Suprapubic skin (tissue), 4 donors: ENCODE data around the gene CDH15. TPM values are rescaled to one million over a fixed set of nuclear protein-coding genes. Genes with fewer than 3 reads are reported as not detected.

Source experiments
- DNase-seq, 2 donors: peaks; one replicate each; pipeline ENCODE4 v3.0.0-alpha.2; 2019; ENCODE audit warnings: low spot score in 2 of 2
- H3K27ac ChIP-seq: fragments of 200-600 bp; sonication (generic); one replicate; pipeline ENCODE4 v1.5.1; 2019
- H3K27me3 ChIP-seq: fragments of 200-600 bp; sonication (generic); one replicate; pipeline ENCODE4 v1.5.1; 2019
- H3K36me3 ChIP-seq: fragments of 200-600 bp; sonication (generic); one replicate; pipeline ENCODE4 v1.5.1; 2019
- H3K4me1 ChIP-seq: fragments of 200-600 bp; sonication (generic); one replicate; pipeline ENCODE4 v1.5.1; 2019
- H3K4me3 ChIP-seq: fragments of 200-600 bp; sonication (generic); one replicate; pipeline ENCODE4 v1.5.1; 2019; ENCODE audit warnings: mild to moderate bottlenecking
- H3K9me3 ChIP-seq: fragments of 200-600 bp; sonication (generic); one replicate; pipeline ENCODE4 v1.5.1; 2019
- EP300 ChIP-seq: sonication (generic); formaldehyde crosslinking; IDR thresholded peaks from one replicate; pipeline ENCODE4 v1.6.1; 2017; ENCODE audit warnings: antibody characterized with exemption
- POLR2A ChIP-seq, 2 donors: fragments of 450-650 bp; IDR thresholded peaks; one replicate each; pipeline ENCODE4 v1.6.1; 2017; ENCODE audit warnings: antibody characterized with exemption in 2 of 2, mild to moderate bottlenecking in 2 of 2, moderate library complexity in 2 of 2
- POLR2AphosphoS5 ChIP-seq, 3 donors: sonication (generic); formaldehyde crosslinking; IDR thresholded peaks; one replicate each; pipeline ENCODE4 v1.6.1; 2017; ENCODE audit warnings: antibody characterized with exemption in 3 of 3
- WGBS: methylation state at CpG from one replicate; pipeline ENCODE4 v1.1.5; 2018; 5-methylcytosine and 5-hydroxymethylcytosine counted together
- total RNA-seq, 4 donors: library from RNA; depleted of rRNA; stranded (reverse); fragments of >200 nt; gene quantifications; one replicate each; pipeline ENCODE4 v1.1.0, GENCODE V29; 2016
- TF ChIP-seq, protein P1 (sequence below), 2 donors: fragments of 200-600 bp in 1 of 2; fragments of 450-650 bp in 1 of 2; sonication (generic) in 1 of 2; IDR thresholded peaks; one replicate each; pipeline ENCODE4 v1.5.1; 2016 to 2019; ENCODE audit warnings: antibody characterized with exemption in 2 of 2, mild to moderate bottlenecking in 1 of 2, moderate library complexity in 1 of 2

The CDH15 gene
- total RNA-seq, 4 donors from 2014 or later = 0.16 to 0.48 TPM; not detected in 2

DNA sequence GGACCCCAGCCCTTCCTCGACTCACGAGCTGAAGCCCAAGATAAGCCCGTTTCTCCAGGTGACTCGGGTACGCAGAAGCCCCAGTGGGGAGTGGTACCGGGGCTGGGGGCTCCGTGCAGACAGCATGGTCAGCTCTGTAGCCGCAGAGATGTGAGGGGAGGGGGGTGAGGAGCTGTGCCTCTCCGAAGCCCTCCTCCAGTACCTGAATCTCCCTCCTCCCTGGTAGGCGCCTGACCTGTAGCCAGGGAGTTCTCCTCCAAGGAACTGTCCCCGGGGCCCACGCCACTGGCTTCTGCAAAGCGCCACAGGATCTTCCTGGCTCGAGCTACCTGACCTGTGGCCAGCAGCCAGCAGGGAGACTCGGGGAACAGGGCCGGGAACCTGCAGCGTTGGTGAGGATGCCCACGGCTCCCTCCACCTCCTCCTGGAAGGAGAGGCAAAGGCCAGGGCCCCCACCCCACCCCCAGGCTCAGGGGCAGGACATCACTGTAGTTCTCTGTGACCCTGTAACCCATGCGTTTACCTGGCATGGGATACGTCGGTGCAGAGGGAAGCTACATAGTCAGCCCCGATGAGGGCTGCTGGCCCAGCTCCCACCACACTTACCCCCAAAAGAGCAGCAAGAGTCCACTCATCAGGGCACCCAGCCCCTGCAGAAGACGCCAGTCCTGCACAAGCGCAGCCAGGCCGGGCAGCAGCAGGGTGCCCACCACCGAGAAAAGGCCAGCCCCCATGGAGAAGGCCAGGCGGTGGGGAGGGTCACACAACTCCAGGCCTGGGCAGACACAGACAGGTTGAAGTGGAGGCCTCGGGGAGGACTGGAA lies 27.1 kb downstream of the CDH15 start:
- Histone ChIP-seq H3K27ac (no peak overlapping the region), H3K36me3 (no peaks in the 10 kb centered on the region), H3K27me3 (peaks cover 56% of the 10 kb centered on the region), H3K9me3 (no peaks in the 10 kb centered on the region), H3K4me1 (peaks cover 26% of the 10 kb centered on the region), H3K4me3 (no peak overlapping the region)
- WGBS = 75% methylated on average over 16 of the region's 28 CpGs
- DNase-seq = peak in 1 of 2 donors; percentile 62
- no peak for TF ChIP-seq EP300
- TF ChIP-seq, protein P1, sequence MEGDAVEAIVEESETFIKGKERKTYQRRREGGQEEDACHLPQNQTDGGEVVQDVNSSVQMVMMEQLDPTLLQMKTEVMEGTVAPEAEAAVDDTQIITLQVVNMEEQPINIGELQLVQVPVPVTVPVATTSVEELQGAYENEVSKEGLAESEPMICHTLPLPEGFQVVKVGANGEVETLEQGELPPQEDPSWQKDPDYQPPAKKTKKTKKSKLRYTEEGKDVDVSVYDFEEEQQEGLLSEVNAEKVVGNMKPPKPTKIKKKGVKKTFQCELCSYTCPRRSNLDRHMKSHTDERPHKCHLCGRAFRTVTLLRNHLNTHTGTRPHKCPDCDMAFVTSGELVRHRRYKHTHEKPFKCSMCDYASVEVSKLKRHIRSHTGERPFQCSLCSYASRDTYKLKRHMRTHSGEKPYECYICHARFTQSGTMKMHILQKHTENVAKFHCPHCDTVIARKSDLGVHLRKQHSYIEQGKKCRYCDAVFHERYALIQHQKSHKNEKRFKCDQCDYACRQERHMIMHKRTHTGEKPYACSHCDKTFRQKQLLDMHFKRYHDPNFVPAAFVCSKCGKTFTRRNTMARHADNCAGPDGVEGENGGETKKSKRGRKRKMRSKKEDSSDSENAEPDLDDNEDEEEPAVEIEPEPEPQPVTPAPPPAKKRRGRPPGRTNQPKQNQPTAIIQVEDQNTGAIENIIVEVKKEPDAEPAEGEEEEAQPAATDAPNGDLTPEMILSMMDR (IDR thresholded peaks at IDR 0.05) = no peak
- no peak for TF ChIP-seq POLR2AphosphoS5 (IDR thresholded peaks at IDR 0.05)
- no peak for TF ChIP-seq POLR2A (IDR thresholded peaks at IDR 0.05)

- H3K4me1 ChIP-seq = peaks cover 24% of the 10 kb centered on the region
- TF ChIP-seq EP300 (no peak), POLR2AphosphoS5 (IDR thresholded peaks at IDR 0.05) (no peak), POLR2A (IDR thresholded peaks at IDR 0.05) (no peak)
- TF ChIP-seq, protein P1 (IDR thresholded peaks at IDR 0.05) = no peak
- H3K36me3 ChIP-seq = no peaks in the 10 kb centered on the region
- no peak overlapping the region for H3K4me3 ChIP-seq
- H3K27me3 ChIP-seq = peaks cover 57% of the 10 kb centered on the region
- peak in 1 of 2 donors; percentile 76 for DNase-seq
- WGBS = 71% methylated on average over 4 of the region's 22 CpGs
- H3K9me3 ChIP-seq = no peaks in the 10 kb centered on the region
- H3K27ac ChIP-seq = no peak overlapping the region
These were observed 27.9 kb downstream of the CDH15 start for GRCh38 chr16:89199241-89200123.

DNA sequence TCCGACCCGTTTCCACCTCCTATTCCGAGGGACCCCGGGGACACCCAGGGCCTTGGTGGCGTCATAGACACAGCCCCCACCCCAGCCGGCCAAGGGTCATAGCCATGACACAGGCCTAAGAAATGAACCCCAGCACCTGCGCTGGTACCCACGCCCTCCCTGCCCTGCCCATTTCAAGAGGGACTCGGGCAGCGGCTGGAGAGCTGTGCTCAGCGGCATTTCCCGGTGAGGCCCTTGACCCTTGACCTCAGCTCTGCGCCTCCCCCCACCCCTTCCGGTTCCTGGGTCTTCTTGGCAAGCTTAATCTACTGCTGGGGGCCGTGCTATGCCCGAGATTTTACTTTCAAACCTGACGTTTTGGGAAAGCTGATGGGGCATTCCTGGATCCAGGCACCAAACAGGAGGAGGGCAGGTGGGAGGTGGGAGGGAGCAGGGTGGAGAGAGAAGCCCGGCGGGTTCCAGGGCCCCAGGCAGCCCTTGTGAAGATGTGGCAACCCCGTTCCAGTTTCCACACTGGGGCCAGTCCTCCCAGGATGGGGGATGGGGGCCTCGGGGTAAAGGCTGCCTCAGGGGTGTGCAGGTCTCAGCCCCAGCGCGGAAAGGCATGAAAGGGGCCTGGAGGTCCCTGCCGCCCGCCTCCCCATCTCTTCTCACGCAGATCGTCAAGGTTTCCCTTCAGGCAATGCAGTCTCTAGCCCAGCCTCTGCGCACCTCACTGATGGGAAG lies 28.7 kb downstream of the CDH15 start, which contains the start of gene SLC22A31:
Gene SLC22A31, minus strand, starts transcription at position 414 of the 726 bp plus-strand sequence. Its CDS starts 36 bp downstream, at position 378.
- Histone ChIP-seq H3K27ac (no peak within 1 kb of the TSS), H3K36me3 (no peaks in the 10 kb centered on the region), H3K4me3 (peak within 1 kb of the TSS; percentile 47), H3K27me3 (peaks cover 63% of the 10 kb centered on the region), H3K9me3 (no peaks in the 10 kb centered on the region), H3K4me1 (peaks cover 24% of the 10 kb centered on the region)
- WGBS = 17% methylated on average over 18 of the region's 28 CpGs
- TF ChIP-seq, protein P1 (IDR thresholded peaks at IDR 0.05) = no peak
- TF ChIP-seq EP300 (no peak), POLR2A (IDR thresholded peaks at IDR 0.05) (no peak), POLR2AphosphoS5 (IDR thresholded peaks at IDR 0.05) (no peak)
- peak in 1 of 2 donors; percentile 59 for DNase-seq

- Histone ChIP-seq H3K27me3 (peaks cover 67% of the 10 kb centered on the region), H3K36me3 (no peaks in the 10 kb centered on the region), H3K27ac (no peak overlapping the region), H3K9me3 (no peaks in the 10 kb centered on the region), H3K4me3 (peak overlapping the region; percentile 47), H3K4me1 (peaks cover 24% of the 10 kb centered on the region)
- no peak for TF ChIP-seq POLR2A (IDR thresholded peaks at IDR 0.05)
- TF ChIP-seq EP300 = no peak
- TF ChIP-seq, protein P1 (IDR thresholded peaks at IDR 0.05) = no peak
- TF ChIP-seq POLR2AphosphoS5 (IDR thresholded peaks at IDR 0.05) = no peak
- peak in 1 of 2 donors; percentile 66 for DNase-seq
- WGBS = 0% methylated on average over 4 of the region's 58 CpGs
These were observed 29.4 kb downstream of the CDH15 start for GRCh38 chr16:89200850-89201411.
